KMS-11 (cell line): ENCODE results near the gene TEN1.

ENCODE experiments used
- H2AFZ ChIP-seq: fragments of 200-600 bp; sonication (generic); 2 replicates; pipeline ENCODE4 v1.6.1; 2016; ENCODE audit warnings: antibody characterized with exemption, mixed run types, low read depth
- H3K27ac ChIP-seq: fragments of 200-600 bp; sonication (generic); 2 replicates; pipeline ENCODE4 v1.6.1; 2016; ENCODE audit warnings: mild to moderate bottlenecking, mixed run types
- H3K27me3 ChIP-seq: fragments of 200-600 bp; sonication (generic); 2 replicates; pipeline ENCODE4 v1.6.1; 2017; ENCODE audit warnings: mild to moderate bottlenecking, low read depth, mixed run types, moderate library complexity; ENCODE audit not compliant: insufficient read depth
- H3K36me3 ChIP-seq: fragments of 200-600 bp; sonication (generic); 2 replicates; pipeline ENCODE4 v1.6.1; 2017; ENCODE audit warnings: mild to moderate bottlenecking, mixed run types; ENCODE audit not compliant: insufficient read depth
- H3K4me1 ChIP-seq: fragments of 200-600 bp; sonication (generic); 2 replicates; pipeline ENCODE4 v1.6.1; 2016; ENCODE audit warnings: mild to moderate bottlenecking, low read depth, mixed run types; ENCODE audit not compliant: poor library complexity, severe bottlenecking
- H3K4me2 ChIP-seq: fragments of 200-600 bp; sonication (generic); 2 replicates; pipeline ENCODE4 v1.7.0; 2016; ENCODE audit warnings: mild to moderate bottlenecking, mixed run types
- H3K4me3 ChIP-seq: fragments of 200-600 bp; sonication (generic); IDR thresholded peaks from 2 replicates; pipeline ENCODE4 v1.6.1; 2017; ENCODE audit warnings: low read depth, low read length, mixed read lengths; ENCODE audit not compliant: insufficient read depth
- H3K79me2 ChIP-seq: fragments of 200-600 bp; sonication (generic); 2 replicates; pipeline ENCODE4 v1.6.1; 2016; ENCODE audit warnings: low read depth, mixed run types; ENCODE audit not compliant: insufficient read depth
- H3K9ac ChIP-seq: fragments of 200-600 bp; sonication (generic); 2 replicates; pipeline ENCODE4 v1.6.1; 2016; ENCODE audit warnings: mild to moderate bottlenecking, mixed run types
- H4K20me1 ChIP-seq: fragments of 200-600 bp; sonication (generic); 2 replicates; pipeline ENCODE4 v1.6.1; 2016; ENCODE audit warnings: mild to moderate bottlenecking, mixed run types; ENCODE audit not compliant: insufficient read depth
- TF ChIP-seq, protein P1 (sequence below): fragments of 200-600 bp; sonication (generic); conservative IDR thresholded peaks from 2 replicates; pipeline ENCODE4 v1.6.1; 2017; ENCODE audit warnings: low read depth, mild to moderate bottlenecking, antibody characterized with exemption, low read length, moderate library complexity, mixed read lengths

TEN1 gene

DNA sequence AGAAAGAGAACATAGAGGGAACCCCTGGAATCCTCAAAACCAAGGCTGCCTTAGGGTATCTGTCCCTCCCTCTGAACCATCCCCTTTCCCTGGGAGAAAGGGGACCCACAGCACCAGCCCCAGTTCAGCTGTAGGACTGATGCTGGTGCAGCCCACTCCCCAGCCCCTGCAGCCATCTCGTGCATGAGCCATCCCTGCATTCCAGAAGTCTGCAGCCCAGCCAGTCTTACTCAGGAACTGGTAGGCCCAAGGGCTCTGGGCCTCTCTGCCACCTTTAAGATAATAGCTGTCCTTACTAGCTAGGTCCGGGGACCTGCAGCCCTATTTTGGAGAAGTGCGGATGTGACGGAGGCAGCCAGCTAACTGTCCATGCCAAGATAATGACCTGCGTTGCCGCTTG, 54.1 kb downstream of the TEN1 start:
- Histone ChIP-seq H3K79me2 (no peaks in the 10 kb centered on the region), H3K27me3 (no peaks in the 10 kb centered on the region), H3K9ac (no peak overlapping the region), H2AFZ (no peak overlapping the region), H3K4me2 (no peak overlapping the region), H4K20me1 (no peaks in the 10 kb centered on the region), H3K4me3 (no peak overlapping the region), H3K4me1 (no peaks in the 10 kb centered on the region), H3K27ac (no peak overlapping the region), H3K36me3 (no peaks in the 10 kb centered on the region)
- TF ChIP-seq, protein P1, sequence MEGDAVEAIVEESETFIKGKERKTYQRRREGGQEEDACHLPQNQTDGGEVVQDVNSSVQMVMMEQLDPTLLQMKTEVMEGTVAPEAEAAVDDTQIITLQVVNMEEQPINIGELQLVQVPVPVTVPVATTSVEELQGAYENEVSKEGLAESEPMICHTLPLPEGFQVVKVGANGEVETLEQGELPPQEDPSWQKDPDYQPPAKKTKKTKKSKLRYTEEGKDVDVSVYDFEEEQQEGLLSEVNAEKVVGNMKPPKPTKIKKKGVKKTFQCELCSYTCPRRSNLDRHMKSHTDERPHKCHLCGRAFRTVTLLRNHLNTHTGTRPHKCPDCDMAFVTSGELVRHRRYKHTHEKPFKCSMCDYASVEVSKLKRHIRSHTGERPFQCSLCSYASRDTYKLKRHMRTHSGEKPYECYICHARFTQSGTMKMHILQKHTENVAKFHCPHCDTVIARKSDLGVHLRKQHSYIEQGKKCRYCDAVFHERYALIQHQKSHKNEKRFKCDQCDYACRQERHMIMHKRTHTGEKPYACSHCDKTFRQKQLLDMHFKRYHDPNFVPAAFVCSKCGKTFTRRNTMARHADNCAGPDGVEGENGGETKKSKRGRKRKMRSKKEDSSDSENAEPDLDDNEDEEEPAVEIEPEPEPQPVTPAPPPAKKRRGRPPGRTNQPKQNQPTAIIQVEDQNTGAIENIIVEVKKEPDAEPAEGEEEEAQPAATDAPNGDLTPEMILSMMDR, result no peak

DNA sequence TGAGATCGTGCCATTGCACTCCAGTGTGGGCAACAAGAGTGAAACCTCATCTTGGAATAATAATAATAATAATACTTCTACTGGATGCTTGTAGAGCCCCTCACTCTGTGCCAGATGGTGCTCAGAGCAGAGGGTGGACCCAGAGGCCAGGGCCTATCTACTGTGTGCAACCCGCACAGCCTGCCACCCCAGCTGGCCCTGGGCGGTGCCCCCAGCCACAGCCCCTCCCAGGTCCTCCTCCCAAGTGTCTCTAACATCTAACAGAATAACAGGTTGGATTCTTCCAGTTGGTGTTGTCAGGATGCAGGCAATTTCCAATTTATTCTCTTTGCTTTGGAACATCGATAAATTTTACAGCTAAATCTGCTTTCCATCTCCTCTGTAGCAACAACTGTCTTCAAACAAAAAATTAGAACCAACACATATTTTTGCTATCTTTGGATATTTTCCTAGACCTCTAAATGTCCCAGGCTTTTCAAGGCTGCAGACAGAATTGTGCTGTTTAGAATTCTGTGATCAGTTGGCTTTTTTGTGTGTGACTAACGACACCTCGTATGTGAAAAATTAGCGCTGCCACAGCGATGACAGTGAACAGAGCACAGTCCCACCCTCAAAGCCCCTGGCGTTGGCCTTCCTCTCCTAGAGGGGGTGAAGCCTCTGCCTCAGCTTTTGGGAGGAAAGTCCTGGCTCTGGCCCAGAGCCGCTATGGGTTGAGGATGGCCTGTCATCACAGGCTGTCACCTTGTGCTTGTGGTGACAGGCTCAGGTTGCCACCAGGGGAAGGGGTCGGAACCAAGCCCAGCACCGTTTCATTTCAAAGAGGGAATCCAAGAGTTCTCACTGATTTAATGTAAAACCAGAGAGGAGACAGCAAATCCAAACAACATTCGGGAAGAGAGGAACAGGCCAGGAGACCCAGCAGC, 55.6 kb downstream of the TEN1 start:
- no peak overlapping the region for H3K9ac ChIP-seq
- H3K79me2 ChIP-seq, result no peaks in the 10 kb centered on the region
- no peak overlapping the region for H3K4me2 ChIP-seq
- H3K27me3 ChIP-seq, result no peaks in the 10 kb centered on the region
- no peak overlapping the region for H2AFZ ChIP-seq
- no peaks in the 10 kb centered on the region for H4K20me1 ChIP-seq
- no peak overlapping the region for H3K4me3 ChIP-seq
- no peaks in the 10 kb centered on the region; the same call in 1 of the 2 replicates for H3K36me3 ChIP-seq
- no peak overlapping the region for H3K27ac ChIP-seq
- H3K4me1 ChIP-seq, result no peaks in the 10 kb centered on the region
- TF ChIP-seq, protein P1, result no peak

DNA sequence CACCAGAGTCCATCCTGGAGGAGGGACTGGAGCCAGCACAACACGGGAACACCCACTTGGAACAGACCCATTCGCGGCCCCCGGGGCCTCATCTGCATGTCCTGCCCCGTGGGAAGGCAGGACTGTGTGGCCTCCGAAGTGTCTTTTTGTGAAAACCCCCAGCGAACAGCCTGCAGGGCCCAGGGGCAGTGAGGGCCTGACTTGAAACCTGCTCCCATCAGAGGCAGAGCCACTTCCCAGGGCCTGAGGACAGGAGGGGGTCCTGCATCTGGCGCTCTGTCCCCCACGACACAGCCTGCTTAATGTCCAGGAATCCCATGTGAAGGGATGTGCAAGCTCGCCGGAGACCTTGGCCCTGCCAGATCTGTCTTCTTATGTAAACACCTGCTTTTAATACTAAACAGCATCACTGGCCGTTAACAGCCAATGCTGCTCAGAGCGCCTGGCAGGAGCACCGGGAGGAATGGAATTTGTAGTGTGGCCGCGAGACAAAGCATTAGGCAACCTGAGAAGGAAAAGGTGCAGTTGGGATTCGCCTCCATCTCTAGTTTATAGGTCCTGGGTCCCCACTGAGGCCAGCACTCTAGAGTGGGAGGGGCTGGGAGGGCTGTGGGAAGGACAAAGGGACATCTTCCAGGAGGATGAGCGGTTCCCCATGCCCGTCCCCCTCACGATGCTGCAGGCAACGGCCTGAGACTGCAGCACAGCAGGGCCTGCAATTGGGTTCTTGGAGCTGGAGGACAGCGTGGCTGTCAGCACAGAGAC, 57.6 kb downstream of the TEN1 start:
- Histone ChIP-seq H3K79me2 (no peaks in the 10 kb centered on the region), H3K27ac (no peak overlapping the region), H3K9ac (no peak overlapping the region), H3K4me1 (no peaks in the 10 kb centered on the region), H3K27me3 (no peaks in the 10 kb centered on the region), H2AFZ (no peak overlapping the region), H3K36me3 (peaks cover 4% of the 10 kb centered on the region; the same call in 1 of the 2 replicates), H4K20me1 (no peaks in the 10 kb centered on the region), H3K4me3 (no peak overlapping the region), H3K4me2 (no peak overlapping the region)
- TF ChIP-seq, protein P1, result no peak

DNA sequence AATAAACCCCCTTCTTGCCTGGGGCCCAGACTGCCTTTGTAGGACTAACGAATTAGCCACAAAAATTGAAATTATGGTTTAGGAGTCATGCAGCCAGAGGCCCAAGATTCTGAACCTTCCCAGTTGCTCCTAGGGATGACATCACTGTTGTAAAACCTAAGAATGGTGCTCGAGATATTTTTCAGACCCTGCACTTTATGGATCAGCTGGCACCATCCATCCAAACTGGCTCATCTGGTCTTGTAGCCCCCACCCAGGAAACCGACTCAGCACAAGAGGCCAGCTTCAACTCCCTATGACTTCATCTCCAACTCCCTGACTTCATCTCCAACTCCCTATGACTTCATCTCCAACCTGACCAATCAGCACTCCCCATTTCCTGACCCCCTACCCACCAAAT, 59.0 kb downstream of the TEN1 start:
- TF ChIP-seq, protein P1, result no peak
- H3K4me1 ChIP-seq, result no peaks in the 10 kb centered on the region
- H3K4me2 ChIP-seq, result no peak overlapping the region
- no peak overlapping the region for H2AFZ ChIP-seq
- H3K27ac ChIP-seq, result no peak overlapping the region
- H3K79me2 ChIP-seq, result no peaks in the 10 kb centered on the region
- no peaks in the 10 kb centered on the region for H3K27me3 ChIP-seq
- H4K20me1 ChIP-seq, result no peaks in the 10 kb centered on the region
- H3K36me3 ChIP-seq, result peaks cover 4% of the 10 kb centered on the region; the same call in 1 of the 2 replicates
- H3K4me3 ChIP-seq, result no peak overlapping the region
- H3K9ac ChIP-seq, result no peak overlapping the region
